Measurements from ENCODE around the gene CLDN25. TPM values are rescaled to one million over a fixed set of nuclear protein-coding genes. Genes with fewer than 3 reads are reported as not detected.

CLDN25 gene
- total and polyA plus RNA-seq, 2 of the 13 experiments (the other 11 are each of a cell fraction or from before 2014, with no cell fraction given): not detected

GRCh38 chr11:113771964-113772363 lies 7.6 kb upstream of the CLDN25 start:
- intact Hi-C loops (cut with micrococcal nuclease; ENCODE audit: unreplicated experiment) (no loop called here), in situ Hi-C loops (cut with HindIII; ENCODE audit: extremely low pct_ligation_motif_present, low pct_unique_long_range_greater_than_20kb) (no loop called here)
- 80% methylated on average over 3 of the region's 3 CpGs for WGBS (ENCODE audit: low lambda C conversion rate)
- no peak for FAIRE-seq
- ChIA-PET POLR2A (no interaction called here), CTCF (ENCODE audit: low intra/inter-chr PET ratio, low total read pairs) (no interaction called here)
- TF ChIP-seq MAFK (conservative IDR thresholded peaks at IDR 0.05 in 1 of 2, IDR thresholded peaks at IDR 0.05 in 1 of 2; ENCODE audit: low read length in 2 of 2): peak; percentile 31 to 51; a peak in 2 of 4 replicates
- no peak for TF ChIP-seq ZNF589 (CRISPR knock-in tag; conservative IDR thresholded peaks at IDR 0.05)
- no peak for TF ChIP-seq PRPF4 (IDR thresholded peaks at IDR 0.05; ENCODE audit: low read depth, low read length, poor library complexity, severe bottlenecking)
- TF ChIP-seq MAFF (IDR thresholded peaks at IDR 0.05; ENCODE audit: low read depth, low read length): peak; percentile 41; the same call in 1 of the 2 replicates
- TF ChIP-seq MTF2 (CRISPR knock-in tag; IDR thresholded peaks at IDR 0.05; ENCODE audit: borderline replicate concordance): no peak
- TF ChIP-seq TAF1 (CRISPR knock-in tag; IDR thresholded peaks at IDR 0.05): no peak
- no peak for TF ChIP-seq REST (IDR thresholded peaks at IDR 0.05; ENCODE audit: borderline replicate concordance in 1 of 2, low read depth in 1 of 2, low read length in 2 of 2)
- no peak for TF ChIP-seq EHMT2 (IDR thresholded peaks at IDR 0.05; ENCODE audit: borderline replicate concordance, low read depth, low read length)
- no peak for TF ChIP-seq ZNF362 (CRISPR knock-in tag; IDR thresholded peaks at IDR 0.05; ENCODE audit: borderline replicate concordance)
- Histone ChIP-seq H3K4me1 (ENCODE audit: insufficient read depth, low read length) (peaks cover 13% of the 10 kb centered on the region), H3K27ac (ENCODE audit: extremely low read length, insufficient read depth, low read length) (no peak overlapping the region), H3K4me2 (ENCODE audit: low read depth, low read length) (peak overlapping the region; percentile 81), H4K20me1 (ENCODE audit: insufficient read depth, low read length) (no peaks in the 10 kb centered on the region), H3K4me3 (replicated peaks in 1 of 3; ENCODE audit: insufficient read depth in 1 of 3, low read depth in 2 of 3, low read length in 3 of 3) (peak overlapping the region; percentile 81 to 98 (median 96); a peak in 4 of 6 replicates), H3K9me3 (ENCODE audit: low read length) (no peaks in the 10 kb centered on the region), H3K27me3 (ENCODE audit: control insufficient read depth in 1 of 2, insufficient read depth in 2 of 2, low read length in 2 of 2) (peaks cover 0 to 5% of the 10 kb centered on the region in 2 experiments; a peak in 2 of 5 replicates), H3K9ac (ENCODE audit: insufficient read depth, low read depth, low read length) (peak overlapping the region; percentile 92; the same call in 1 of the 2 replicates), H3K79me2 (ENCODE audit: insufficient read depth, low read length) (peaks cover 24% of the 10 kb centered on the region), H3K36me3 (replicated peaks in 1 of 2; ENCODE audit: control insufficient read depth in 1 of 2, insufficient read depth in 2 of 2, low read length in 2 of 2) (peaks cover 2 to 21% of the 10 kb centered on the region in 2 experiments; a peak in 4 of 5 replicates), H2AFZ (ENCODE audit: low read length) (no peak overlapping the region)
- DNase-seq (ENCODE audit: low spot score): no peak
- no TSS peak for BruUV-seq (replicated peaks)
- no peak for ATAC-seq
